ENCODE data around the gene SNX20.

The SNX20 gene

GRCh38 chr16:50641818-50642187 lies 39.3 kb downstream of the SNX20 start:
- Histone ChIP-seq H3K4me3 (no peak overlapping the region), H3K27ac (no peak overlapping the region)

- no peak overlapping the region for H3K4me3 ChIP-seq
- H3K27ac ChIP-seq = no peak overlapping the region
Observed at GRCh38 chr16:50640919-50641817, 39.9 kb downstream of the SNX20 start.

GRCh38 chr16:50640391-50640790 lies 40.7 kb downstream of the SNX20 start:
- H3K4me3 ChIP-seq = no peak overlapping the region

GRCh38 chr16:50638816-50639670 lies 42.1 kb downstream of the SNX20 start:
- H3K27ac ChIP-seq = no peak overlapping the region

More at GRCh38 chr16:50640391-50640790, 40.7 kb downstream of the SNX20 start:
- no peak overlapping the region for H3K27ac ChIP-seq

GRCh38 chr16:50637716-50638602 lies 43.2 kb downstream of the SNX20 start:
- H3K27ac ChIP-seq = no peak overlapping the region
- no peak overlapping the region for H3K4me3 ChIP-seq

More at GRCh38 chr16:50638816-50639670, 42.1 kb downstream of the SNX20 start:
- no peak overlapping the region for H3K4me3 ChIP-seq

GRCh38 chr16:50636753-50637374 lies 44.2 kb downstream of the SNX20 start:
- no peak overlapping the region for H3K27ac ChIP-seq
- H3K4me3 ChIP-seq = no peak overlapping the region

GRCh38 chr16:50635505-50636392 lies 45.4 kb downstream of the SNX20 start:
- H3K27ac ChIP-seq = no peak overlapping the region
- H3K4me3 ChIP-seq = no peak overlapping the region

GRCh38 chr16:50634947-50635346 lies 46.2 kb downstream of the SNX20 start:
- Histone ChIP-seq H3K4me3 (no peak overlapping the region), H3K27ac (no peak overlapping the region)

- H3K27ac ChIP-seq = no peak overlapping the region
- H3K4me3 ChIP-seq = no peak overlapping the region
Observed at GRCh38 chr16:50634090-50634489, 47.0 kb downstream of the SNX20 start.

- no peak overlapping the region for H3K27ac ChIP-seq
Observed at GRCh38 chr16:50632927-50633800, 47.9 kb downstream of the SNX20 start.

GRCh38 chr16:50631985-50632576 lies 49.0 kb downstream of the SNX20 start:
- H3K4me3 ChIP-seq = no peak overlapping the region
- H3K27ac ChIP-seq = no peak overlapping the region

More at GRCh38 chr16:50632927-50633800, 47.9 kb downstream of the SNX20 start:
- no peak overlapping the region for H3K4me3 ChIP-seq

GRCh38 chr16:50631249-50631984 lies 49.7 kb downstream of the SNX20 start:
- Histone ChIP-seq H3K4me3 (no peak overlapping the region), H3K27ac (no peak overlapping the region)

- no peak overlapping the region for H3K4me3 ChIP-seq
- no peak overlapping the region for H3K27ac ChIP-seq
Observed at GRCh38 chr16:50630394-50631020, 50.6 kb downstream of the SNX20 start.

- Histone ChIP-seq H3K4me3 (no peak overlapping the region), H3K27ac (no peak overlapping the region)
Observed at GRCh38 chr16:50629334-50629733, 51.8 kb downstream of the SNX20 start.

- no peak overlapping the region for H3K27ac ChIP-seq
- H3K4me3 ChIP-seq = no peak overlapping the region
Observed at GRCh38 chr16:50628156-50628802, 52.8 kb downstream of the SNX20 start.

Data from skin epidermis (tissue), 12 donors.